ENCODE data around the gene NOLC1. TPM values are rescaled to one million over a fixed set of nuclear protein-coding genes. Genes with fewer than 3 reads are reported as not detected.

NOLC1 gene
- 10 to 100 TPM; 40.5 to 82.8 (median 65.5) TPM for total RNA-seq

DNA sequence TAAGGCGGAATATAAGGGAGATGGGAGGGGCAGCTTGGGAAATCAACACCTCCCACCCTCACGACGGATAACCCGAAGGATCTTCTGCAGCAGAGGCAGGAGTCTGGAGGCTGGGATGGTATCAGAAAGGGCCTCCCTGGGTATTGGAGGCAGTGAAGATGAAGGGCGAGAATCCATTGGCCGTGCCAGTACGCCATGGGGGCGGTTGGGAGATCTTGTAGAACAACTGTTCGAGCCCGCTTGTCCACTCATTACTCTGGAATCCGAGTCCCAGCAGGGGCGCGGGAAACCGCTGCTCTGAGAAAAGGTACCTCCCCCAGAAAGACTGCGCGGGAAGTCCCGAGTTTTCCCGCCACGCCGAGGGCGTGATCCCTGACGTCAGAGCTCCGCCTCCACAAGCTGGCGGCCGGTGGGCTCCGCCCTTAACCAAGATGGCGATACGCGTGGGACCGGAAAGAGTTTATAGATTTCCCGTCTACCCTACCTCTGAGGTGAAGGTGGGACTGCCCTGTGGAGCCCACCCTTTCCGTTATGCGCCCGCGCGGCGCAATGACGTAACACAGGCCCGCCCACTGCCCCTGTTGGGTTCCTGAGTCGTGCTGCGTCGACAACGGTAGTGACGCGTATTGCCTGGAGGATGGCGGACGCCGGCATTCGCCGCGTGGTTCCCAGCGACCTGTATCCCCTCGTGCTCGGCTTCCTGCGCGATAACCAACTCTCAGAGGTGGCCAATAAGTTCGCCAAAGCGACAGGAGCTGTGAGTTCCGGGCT is at the start of gene NOLC1:
Gene NOLC1, plus strand, starts transcription at position 616 of the 771 bp plus-strand sequence. Its CDS starts 22 bp downstream, at position 638.
- intact Hi-C loops (cut with DNase I; ENCODE audit: low total_unique reads), result loop anchor here (10.0 kb wide), 1 partner anchor 253 kb away; no protein-coding TSS in a partner anchor
- TF ChIP-seq POLR2A (IDR thresholded peaks at IDR 0.05), result peak; percentile 64
- TF ChIP-seq, protein P1, sequence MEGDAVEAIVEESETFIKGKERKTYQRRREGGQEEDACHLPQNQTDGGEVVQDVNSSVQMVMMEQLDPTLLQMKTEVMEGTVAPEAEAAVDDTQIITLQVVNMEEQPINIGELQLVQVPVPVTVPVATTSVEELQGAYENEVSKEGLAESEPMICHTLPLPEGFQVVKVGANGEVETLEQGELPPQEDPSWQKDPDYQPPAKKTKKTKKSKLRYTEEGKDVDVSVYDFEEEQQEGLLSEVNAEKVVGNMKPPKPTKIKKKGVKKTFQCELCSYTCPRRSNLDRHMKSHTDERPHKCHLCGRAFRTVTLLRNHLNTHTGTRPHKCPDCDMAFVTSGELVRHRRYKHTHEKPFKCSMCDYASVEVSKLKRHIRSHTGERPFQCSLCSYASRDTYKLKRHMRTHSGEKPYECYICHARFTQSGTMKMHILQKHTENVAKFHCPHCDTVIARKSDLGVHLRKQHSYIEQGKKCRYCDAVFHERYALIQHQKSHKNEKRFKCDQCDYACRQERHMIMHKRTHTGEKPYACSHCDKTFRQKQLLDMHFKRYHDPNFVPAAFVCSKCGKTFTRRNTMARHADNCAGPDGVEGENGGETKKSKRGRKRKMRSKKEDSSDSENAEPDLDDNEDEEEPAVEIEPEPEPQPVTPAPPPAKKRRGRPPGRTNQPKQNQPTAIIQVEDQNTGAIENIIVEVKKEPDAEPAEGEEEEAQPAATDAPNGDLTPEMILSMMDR (IDR thresholded peaks at IDR 0.05), result no peak
- TF ChIP-seq POLR2AphosphoS5 (IDR thresholded peaks at IDR 0.05), result peak; percentile 91 to 96 (median 93)
- peak within 1 kb of the TSS; percentile 95 to 96 for H3K27ac ChIP-seq
- H3K9me3 ChIP-seq, result no peaks in the 10 kb centered on the region
- H3K4me3 ChIP-seq, result peak within 1 kb of the TSS; percentile 78 to 88 (median 85)
- peak; percentile 99 for DNase-seq (ENCODE audit: low spot score in 2 of 2)
- no peaks in the 10 kb centered on the region for H3K4me1 ChIP-seq
- H3K27me3 ChIP-seq, result no peaks in the 10 kb centered on the region
- H3K36me3 ChIP-seq, result no peaks in the 10 kb centered on the region

DNA sequence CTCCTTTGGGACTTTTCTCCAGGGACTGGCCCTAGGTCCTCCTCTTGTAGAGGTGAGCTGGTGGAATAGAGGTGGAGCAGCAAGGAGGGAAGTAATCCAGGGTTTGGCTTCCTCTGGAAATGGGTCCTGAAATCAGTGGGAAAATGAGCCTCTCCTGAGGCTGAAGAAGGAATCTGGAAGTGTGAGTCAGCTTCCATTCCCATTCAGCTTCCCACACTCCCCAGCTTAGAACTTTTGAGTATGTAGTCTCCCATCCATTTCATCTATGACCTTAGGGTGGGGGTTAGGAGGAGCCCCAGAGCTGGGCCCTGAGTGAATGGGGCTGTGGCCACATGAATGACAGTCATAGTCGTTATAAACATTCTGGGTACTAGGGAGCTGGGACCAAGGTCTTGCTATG is 49.8 kb upstream of the NOLC1 start:
- H3K4me1 ChIP-seq, result no peaks in the 10 kb centered on the region
- intact Hi-C loops (cut with DNase I; ENCODE audit: low total_unique reads), result no loop called here
- no peak overlapping the region for H3K4me3 ChIP-seq
- DNase-seq (ENCODE audit: low spot score in 2 of 2), result no peak
- H3K27ac ChIP-seq, result no peak overlapping the region
- H3K9me3 ChIP-seq, result no peaks in the 10 kb centered on the region
- TF ChIP-seq POLR2AphosphoS5 (IDR thresholded peaks at IDR 0.05) (no peak), POLR2A (IDR thresholded peaks at IDR 0.05) (no peak)
- TF ChIP-seq, protein P1 (IDR thresholded peaks at IDR 0.05), result no peak
- no peaks in the 10 kb centered on the region for H3K36me3 ChIP-seq
- no peaks in the 10 kb centered on the region for H3K27me3 ChIP-seq

DNA sequence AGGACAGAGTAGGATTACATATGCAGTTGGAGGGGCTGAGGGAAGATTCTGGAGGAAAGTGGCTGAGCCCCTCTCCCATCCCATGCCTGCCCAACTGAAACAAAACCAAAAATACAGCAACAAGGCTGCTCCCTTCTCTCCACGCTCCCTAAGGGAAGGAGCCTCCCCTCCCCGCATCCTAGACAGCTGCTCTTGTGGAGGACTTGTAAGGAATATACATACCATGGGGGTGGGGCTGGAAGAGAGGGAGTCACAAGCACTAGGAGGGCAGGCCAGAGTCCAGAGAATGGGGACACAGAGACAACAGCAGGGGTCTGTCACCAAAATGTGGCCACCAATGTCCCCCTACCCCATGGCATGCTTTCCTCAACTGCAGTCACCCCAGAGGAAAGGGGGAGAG is 45.2 kb upstream of the NOLC1 start:
- intact Hi-C loops (cut with DNase I; ENCODE audit: low total_unique reads), result no loop called here
- H3K27me3 ChIP-seq, result no peaks in the 10 kb centered on the region
- H3K36me3 ChIP-seq, result peaks cover 30% of the 10 kb centered on the region
- H3K9me3 ChIP-seq, result no peaks in the 10 kb centered on the region
- peak overlapping the region in 1 of 2 donors; percentile 19 for H3K27ac ChIP-seq
- H3K4me3 ChIP-seq, result no peak overlapping the region
- TF ChIP-seq, protein P1 (IDR thresholded peaks at IDR 0.05), result no peak
- no peak for TF ChIP-seq POLR2AphosphoS5 (IDR thresholded peaks at IDR 0.05)
- no peak for TF ChIP-seq POLR2A (IDR thresholded peaks at IDR 0.05)
- no peak for DNase-seq (ENCODE audit: low spot score in 2 of 2)
- H3K4me1 ChIP-seq, result no peaks in the 10 kb centered on the region

GRCh38 chr10:102109166-102110116 is 42.7 kb upstream of the NOLC1 start:
- H3K27ac ChIP-seq, result no peak overlapping the region
- no peaks in the 10 kb centered on the region for H3K27me3 ChIP-seq
- DNase-seq (ENCODE audit: low spot score in 2 of 2), result no peak
- no peak overlapping the region for H3K4me3 ChIP-seq
- peaks cover 7 to 11% of the 10 kb centered on the region in 2 donors for H3K4me1 ChIP-seq
- TF ChIP-seq, protein P1 (IDR thresholded peaks at IDR 0.05), result no peak
- no peak for TF ChIP-seq POLR2AphosphoS5 (IDR thresholded peaks at IDR 0.05)
- no peak for TF ChIP-seq POLR2A (IDR thresholded peaks at IDR 0.05)
- H3K9me3 ChIP-seq, result no peaks in the 10 kb centered on the region
- intact Hi-C loops (cut with DNase I; ENCODE audit: low total_unique reads), result no loop called here
- peaks cover 30% of the 10 kb centered on the region for H3K36me3 ChIP-seq

Data from breast epithelium (tissue), 4 donors.